ENCODE results near the gene C1orf226. TPM values are rescaled to one million over a fixed set of nuclear protein-coding genes. Genes with fewer than 3 reads are reported as not detected.
"Not testable (repeated sequence)": the region's sequence is repeated elsewhere in the genome, so short reads cannot be mapped to it uniquely, and the experiment has no call there.

Gene C1orf226
- total and polyA plus RNA-seq, 4 donors: 2.1 to 7.9 (median 2.4) TPM

GRCh38 chr1:162347281-162347680, 34.2 kb upstream of the C1orf226 start:
- Histone ChIP-seq H3K4me3 (peak overlapping the region; percentile 10), H3K27me3 (ENCODE audit: control insufficient read depth in 3 of 3, insufficient read depth in 3 of 3, low read length in 2 of 3) (no peaks in the 10 kb centered on the region), H3K9ac (ENCODE audit: insufficient read depth in 1 of 2, low read length in 2 of 2) (no peak overlapping the region), H3K27ac (ENCODE audit: low read depth in 1 of 2, low read length in 1 of 2) (no peak overlapping the region), H3K4me1 (ENCODE audit: control insufficient read depth in 5 of 5, insufficient read depth in 5 of 5, low read length in 5 of 5) (peaks cover 0 to 3% (median 0%) of the 10 kb centered on the region in 5 donors), H3K9me3 (ENCODE audit: control insufficient read depth in 4 of 4, insufficient read depth in 3 of 4, low read length in 3 of 4) (no peaks in the 10 kb centered on the region), H3K36me3 (ENCODE audit: control insufficient read depth in 4 of 4, insufficient read depth in 4 of 4, low read length in 4 of 4) (no peaks in the 10 kb centered on the region)
- no peak for ATAC-seq (ENCODE audit: insufficient read depth, low FRiP score)
- DNase-seq: no peak
- WGBS, 2 donors: 59 to 63% methylated on average over 3 of the region's 3 CpGs
- no peak for TF ChIP-seq CTCF (IDR thresholded peaks at IDR 0.05; ENCODE audit: control extremely low read depth, extremely low read depth)

GRCh38 chr1:162349635-162350330, 31.7 kb upstream of the C1orf226 start:
- no peak overlapping the region for H3K27ac ChIP-seq (ENCODE audit: low read depth in 1 of 2, low read length in 1 of 2)
- WGBS, 2 donors: 61 to 70% methylated on average over 11 of the region's 11 CpGs
- ATAC-seq (ENCODE audit: insufficient read depth, low FRiP score): no peak

GRCh38 chr1:162351246-162351842, 30.2 kb upstream of the C1orf226 start:
- Histone ChIP-seq H3K27me3 (ENCODE audit: control insufficient read depth in 3 of 3, insufficient read depth in 3 of 3, low read length in 2 of 3) (no peaks in the 10 kb centered on the region), H3K27ac (ENCODE audit: low read depth in 1 of 2, low read length in 1 of 2) (no peak overlapping the region), H3K4me3 (no peak overlapping the region), H3K9me3 (ENCODE audit: control insufficient read depth in 4 of 4, insufficient read depth in 3 of 4, low read length in 3 of 4) (no peaks in the 10 kb centered on the region), H3K36me3 (ENCODE audit: control insufficient read depth in 4 of 4, insufficient read depth in 4 of 4, low read length in 4 of 4) (no peaks in the 10 kb centered on the region), H3K4me1 (ENCODE audit: control insufficient read depth in 5 of 5, insufficient read depth in 5 of 5, low read length in 5 of 5) (peaks cover 0 to 11% (median 7%) of the 10 kb centered on the region in 5 donors), H3K9ac (ENCODE audit: insufficient read depth in 1 of 2, low read length in 2 of 2) (no peak overlapping the region)
- TF ChIP-seq CTCF (IDR thresholded peaks at IDR 0.05; ENCODE audit: control extremely low read depth, extremely low read depth): no peak
- DNase-seq (no peak), ATAC-seq (ENCODE audit: insufficient read depth, low FRiP score) (no peak)
- 84 to 90% methylated on average over 6 of the region's 6 CpGs for WGBS, 2 donors

More at GRCh38 chr1:162349635-162350330, 31.7 kb upstream of the C1orf226 start:
- TF ChIP-seq CTCF (IDR thresholded peaks at IDR 0.05; ENCODE audit: control extremely low read depth, extremely low read depth): no peak
- no peak overlapping the region for H3K9ac ChIP-seq (ENCODE audit: insufficient read depth in 1 of 2, low read length in 2 of 2)
- H3K36me3 ChIP-seq (ENCODE audit: control insufficient read depth in 4 of 4, insufficient read depth in 4 of 4, low read length in 4 of 4): no peaks in the 10 kb centered on the region
- no peak overlapping the region for H3K4me3 ChIP-seq
- no peaks in the 10 kb centered on the region for H3K9me3 ChIP-seq (ENCODE audit: control insufficient read depth in 4 of 4, insufficient read depth in 3 of 4, low read length in 3 of 4)
- no peaks in the 10 kb centered on the region for H3K27me3 ChIP-seq (ENCODE audit: control insufficient read depth in 3 of 3, insufficient read depth in 3 of 3, low read length in 2 of 3)
- DNase-seq: no peak
- H3K4me1 ChIP-seq (ENCODE audit: control insufficient read depth in 5 of 5, insufficient read depth in 5 of 5, low read length in 5 of 5): peaks cover 0 to 11% (median 7%) of the 10 kb centered on the region in 5 donors

- not testable (repeated sequence) for H3K27ac ChIP-seq (ENCODE audit: low read depth in 1 of 2, low read length in 1 of 2); ATAC-seq (ENCODE audit: insufficient read depth, low FRiP score); H3K9me3 ChIP-seq (ENCODE audit: control insufficient read depth in 4 of 4, insufficient read depth in 3 of 4, low read length in 3 of 4); H3K27me3 ChIP-seq (ENCODE audit: control insufficient read depth in 3 of 3, insufficient read depth in 3 of 3, low read length in 2 of 3); DNase-seq; H3K36me3 ChIP-seq (ENCODE audit: control insufficient read depth in 4 of 4, insufficient read depth in 4 of 4, low read length in 4 of 4); H3K9ac ChIP-seq (ENCODE audit: insufficient read depth in 1 of 2, low read length in 2 of 2); H3K4me3 ChIP-seq
- peaks cover 0 to 11% (median 7%) of the 10 kb centered on the region in 5 donors for H3K4me1 ChIP-seq (ENCODE audit: control insufficient read depth in 5 of 5, insufficient read depth in 5 of 5, low read length in 5 of 5)
- 50 to 70% methylated on average over 3 of the region's 4 CpGs for WGBS, 2 donors
These were observed 29.7 kb upstream of the C1orf226 start for GRCh38 chr1:162351874-162352273.

All from lung (tissue), 12 donors.